Measurements from ENCODE around the gene TMEM131L. TPM values are rescaled to one million over a fixed set of nuclear protein-coding genes. Genes with fewer than 3 reads are reported as not detected.

TMEM131L gene
- total RNA-seq, result 7.8 and 10.6 TPM in 2 replicates

GRCh38 chr4:153466081-153466948 lies at the start of gene TMEM131L:
TSS of gene TMEM131L (plus strand) at chr4:153466360. CDS start at chr4:153466398, 38 bp downstream.

GRCh38 chr4:153684182-153684970 lies 218.2 kb downstream of the TMEM131L start, which contains the start of gene TLR2:
TSS of gene TLR2 (plus strand) at chr4:153684280. CDS start at chr4:153702908, 18,628 bp downstream.

Other genes with a start within 250 kb of the TMEM131L start
- gene MND1, start 121.7 kb upstream of the TMEM131L start, total RNA-seq, result 5.8 and 5.9 TPM in 2 replicates
- 0.30 TPM in 1 of 2 replicates, not detected in the other for gene TLR2, start 217.9 kb downstream of the TMEM131L start, total RNA-seq

All from epithelial cell of umbilical artery (primary cell).